Endothelial cell of umbilical vein (primary cell): ENCODE data around the gene SLC4A4. TPM values are rescaled to one million over a fixed set of nuclear protein-coding genes. Genes with fewer than 3 reads are reported as not detected.

ENCODE experiments used
- BruUV-seq: library from RNA; stranded (reverse); fragments of 400-500 nt; replicated peaks from 2 replicates; lab custom pipeline; 2021; lab: Mats Ljungman, UMichigan
- CTCF ChIA-PET: fragments of 300-600, 350-600 bp; sonication (Branson Sonifier 250); formaldehyde crosslinking; loops from one replicate; lab custom pipeline; 2021; ENCODE audit warnings: antibody characterized with exemption, inconsistent platforms; lab: Charles Lee
- POLR2A ChIA-PET: fragments of 300-600, 350-600 bp; sonication (Branson Sonifier 250); formaldehyde crosslinking; loops from one replicate; lab custom pipeline; 2021; ENCODE audit warnings: antibody characterized with exemption, inconsistent platforms; lab: Charles Lee
- DNase-seq: peaks from one replicate; pipeline ENCODE4 v3.0.0-alpha.2; 2011; ENCODE audit warnings: low read depth, low spot score
- FAIRE-seq: peaks from 2 replicates; lab custom pipeline; 2011; peaks lifted over from hg19 to GRCh38; lab: Jason Lieb, UNC
- H2AFZ ChIP-seq: 2 replicates; pipeline ENCODE4 v1.6.0; 2012; ENCODE audit warnings: low read depth, low read length, control low read depth, inconsistent platforms
- H3K27ac ChIP-seq: 2 replicates; pipeline ENCODE4 v1.5.1; 2011; ENCODE audit warnings: low read depth, mild to moderate bottlenecking, control low read depth, low read length, moderate library complexity; ENCODE audit not compliant: insufficient read depth
- H3K27me3 ChIP-seq, 2 experiments: 2 replicates each; pipeline versions ENCODE4 v1.6.0 to v1.6.1; 2011; ENCODE audit warnings: low read length in 2 of 2, mixed read lengths in 1 of 2; ENCODE audit not compliant: control insufficient read depth in 2 of 2, insufficient read depth in 2 of 2
- H3K36me3 ChIP-seq, 2 experiments: 2 replicates in 1 of 2; 3 replicates in 1 of 2; pipeline ENCODE4 v1.5.1; 2011; ENCODE audit warnings: low read length in 2 of 2, mild to moderate bottlenecking in 1 of 2, moderate library complexity in 1 of 2; ENCODE audit not compliant: control insufficient read depth in 2 of 2, insufficient read depth in 2 of 2; ENCODE audit errors: extremely low read depth in 1 of 2
- H3K4me1 ChIP-seq: 3 replicates; pipeline ENCODE4 v1.5.1; 2011; ENCODE audit warnings: mild to moderate bottlenecking, low read length; ENCODE audit not compliant: control insufficient read depth, insufficient read depth; ENCODE audit errors: extremely low read depth
- H3K4me2 ChIP-seq: 2 replicates; pipeline ENCODE4 v1.6.1; 2011; ENCODE audit warnings: low read length, control low read depth, mixed read lengths; ENCODE audit not compliant: insufficient read depth
- H3K4me3 ChIP-seq, 3 experiments: fragments of 200-600 bp in 1 of 3; sonication (generic), shearing (Covaris generic) in 1 of 3; replicated peaks in 1 of 3; 2 replicates each; pipeline ENCODE4 v1.5.1; 2011 to 2016; ENCODE audit warnings: control low read depth in 3 of 3, low read length in 3 of 3, mild to moderate bottlenecking in 2 of 3, inconsistent platforms in 1 of 3, low read depth in 1 of 3, moderate library complexity in 1 of 3; ENCODE audit not compliant: insufficient read depth in 1 of 3
- H3K79me2 ChIP-seq: 2 replicates; pipeline ENCODE4 v1.6.0; 2012; ENCODE audit warnings: low read length, inconsistent platforms; ENCODE audit not compliant: control insufficient read depth, insufficient read depth
- H3K9ac ChIP-seq: replicated peaks from 2 replicates; pipeline ENCODE3; 2011; ENCODE audit warnings: low read length, control low read depth; ENCODE audit not compliant: insufficient read depth; ENCODE audit errors: extremely low read depth
- H3K9me1 ChIP-seq: replicated peaks from 3 replicates; pipeline ENCODE4 v1.6.0; 2011; ENCODE audit warnings: mild to moderate bottlenecking, low read length; ENCODE audit not compliant: control insufficient read depth, insufficient read depth; ENCODE audit errors: extremely low read depth
- H3K9me3 ChIP-seq: replicated peaks from 2 replicates; pipeline ENCODE4 v1.5.1; 2012; ENCODE audit warnings: low read length, inconsistent platforms; ENCODE audit not compliant: control insufficient read depth, insufficient read depth
- H4K20me1 ChIP-seq: replicated peaks from 2 replicates; pipeline ENCODE3; 2011; ENCODE audit warnings: mild to moderate bottlenecking, low read length; ENCODE audit not compliant: control insufficient read depth, insufficient read depth; ENCODE audit errors: extremely low read depth
- CTCF ChIP-seq, 2 donors: IDR thresholded peaks; 1 replicate in 1 of 2; 2 replicates in 1 of 2; pipeline ENCODE4 v1.5.1; 2011; ENCODE audit warnings: low read length in 2 of 2, mild to moderate bottlenecking in 2 of 2, moderate library complexity in 2 of 2, control low read depth in 1 of 2, inconsistent platforms in 1 of 2, low read depth in 1 of 2; ENCODE audit not compliant: insufficient read depth in 1 of 2; ENCODE audit errors: extremely low read depth in 1 of 2
- EZH2 ChIP-seq: IDR thresholded peaks from 2 replicates; pipeline ENCODE4 v1.6.1; 2012; ENCODE audit warnings: borderline replicate concordance, low read depth, mild to moderate bottlenecking, moderate library complexity, low read length, inconsistent platforms; ENCODE audit not compliant: severe bottlenecking
- FOS ChIP-seq: IDR thresholded peaks from 2 replicates; pipeline ENCODE4 v1.6.1; 2011; ENCODE audit warnings: mild to moderate bottlenecking, low read length, moderate library complexity, borderline replicate concordance; ENCODE audit not compliant: insufficient read depth
- GATA2 ChIP-seq: IDR thresholded peaks from 2 replicates; pipeline ENCODE4 v1.7.0; 2011; ENCODE audit warnings: low read depth, mild to moderate bottlenecking, moderate library complexity, mixed read lengths, low read length; ENCODE audit not compliant: insufficient read length, insufficient read depth
- JUN ChIP-seq: IDR thresholded peaks from 2 replicates; pipeline ENCODE4 v1.6.1; 2011; ENCODE audit warnings: borderline replicate concordance, low read depth; ENCODE audit not compliant: insufficient read length, insufficient read depth
- MAX ChIP-seq: IDR thresholded peaks from 2 replicates; pipeline ENCODE4 v1.6.1; 2011; ENCODE audit not compliant: insufficient read depth, insufficient read length
- MYC ChIP-seq: IDR thresholded peaks from one replicate; pipeline ENCODE4 v1.6.1; 2011; ENCODE audit warnings: mild to moderate bottlenecking, low read depth, low read length
- POLR2A ChIP-seq: IDR thresholded peaks from 2 replicates; pipeline ENCODE4 v1.6.1; 2012; ENCODE audit warnings: low read depth, mild to moderate bottlenecking, control low read depth, low read length
- dilution Hi-C: fragments of 300-500 bp; cut with MboI; formaldehyde crosslinking; loops from one replicate; pipeline ENCODE4 v1.15.0; 2019; ENCODE audit warnings: low sequenced_read_pairs; ENCODE audit not compliant: extremely low pct_ligation_motif_present
- intact Hi-C: fragments of 100-400 bp; cut with micrococcal nuclease; formaldehyde crosslinking; loops from one replicate; pipeline ENCODE4 v1.10.0; 2022
- polyA plus RNA-seq, 4 experiments: library from polyadenylated mRNA; depleted of rRNA in 3 of 4; stranded (reverse) in 3 of 4; unstranded in 1 of 4; fragments of >200 nt; gene quantifications; 2 replicates each; pipeline versions ENCODE4 v1.2.1 to v1.2.3, GENCODE V29; 2011 to 2012; ENCODE audit warnings: missing spikeins in 1 of 4
- total RNA-seq: library from RNA; stranded (reverse); gene quantifications from 2 replicates; pipeline ENCODE4 v1.2.3, GENCODE V29; 2021

SLC4A4 gene
- total and polyA plus RNA-seq, 2 donors (not counting 3 experiments of a cell fraction or from before 2014, with no cell fraction given), result not detected

GRCh38 chr4:71380788-71381187, 42.0 kb downstream of the SLC4A4 start:
- Histone ChIP-seq H2AFZ (no peak overlapping the region), H4K20me1 (no peaks in the 10 kb centered on the region), H3K27me3 (no peaks in the 10 kb centered on the region), H3K9me3 (no peaks in the 10 kb centered on the region), H3K27ac (no peak overlapping the region), H3K9ac (no peak overlapping the region), H3K36me3 (no peaks in the 10 kb centered on the region), H3K9me1 (no peaks in the 10 kb centered on the region), H3K79me2 (no peaks in the 10 kb centered on the region), H3K4me1 (no peaks in the 10 kb centered on the region), H3K4me2 (no peak overlapping the region), H3K4me3 (no peak overlapping the region)
- POLR2A ChIA-PET, result no interaction called here
- CTCF ChIA-PET, result no interaction called here
- FAIRE-seq, result no peak
- DNase-seq, result no peak
- no TSS peak for BruUV-seq
- intact Hi-C loops, result no loop called here
- dilution Hi-C loops, result no loop called here
- no peak for TF ChIP-seq EZH2
- no peak for TF ChIP-seq FOS

- POLR2A ChIA-PET, result no interaction called here
- H3K4me1 ChIP-seq, result no peaks in the 10 kb centered on the region
- H2AFZ ChIP-seq, result no peak overlapping the region
- H3K4me2 ChIP-seq, result no peak overlapping the region
- no peaks in the 10 kb centered on the region for H3K79me2 ChIP-seq
- BruUV-seq, result no TSS peak
- H3K27ac ChIP-seq, result no peak overlapping the region
- intact Hi-C loops, result no loop called here
- no peaks in the 10 kb centered on the region for H3K36me3 ChIP-seq
- dilution Hi-C loops, result no loop called here
- no peak overlapping the region for H3K9ac ChIP-seq
- no peaks in the 10 kb centered on the region for H4K20me1 ChIP-seq
- DNase-seq (no peak), FAIRE-seq (no peak)
- CTCF ChIA-PET, result no interaction called here
- H3K9me3 ChIP-seq, result no peaks in the 10 kb centered on the region
- H3K27me3 ChIP-seq, result no peaks in the 10 kb centered on the region
- no peak for TF ChIP-seq MYC
- no peak for TF ChIP-seq EZH2
- TF ChIP-seq CTCF (IDR thresholded peaks at IDR 0.05; ENCODE audit: extremely low read depth in 1 of 2, insufficient read depth in 1 of 2, low read depth in 1 of 2, low read length in 2 of 2), result no peak
- no peak for TF ChIP-seq JUN
- no peak for TF ChIP-seq POLR2A
- TF ChIP-seq MAX, result no peak
- no peak for TF ChIP-seq FOS
- TF ChIP-seq GATA2, result no peak
- no peak overlapping the region for H3K4me3 ChIP-seq
- no peaks in the 10 kb centered on the region for H3K9me1 ChIP-seq
Observed at GRCh38 chr4:71382125-71382899, 43.5 kb downstream of the SLC4A4 start.
